Measurements from ENCODE around the gene CTCFL. TPM values are rescaled to one million over a fixed set of nuclear protein-coding genes. Genes with fewer than 3 reads are reported as not detected.
"Not testable (repeated sequence)": the region's sequence is repeated elsewhere in the genome, so short reads cannot be mapped to it uniquely, and the experiment has no call there.

Gene CTCFL
- total RNA-seq, 2 experiments from 2014 or later = not detected

DNA sequence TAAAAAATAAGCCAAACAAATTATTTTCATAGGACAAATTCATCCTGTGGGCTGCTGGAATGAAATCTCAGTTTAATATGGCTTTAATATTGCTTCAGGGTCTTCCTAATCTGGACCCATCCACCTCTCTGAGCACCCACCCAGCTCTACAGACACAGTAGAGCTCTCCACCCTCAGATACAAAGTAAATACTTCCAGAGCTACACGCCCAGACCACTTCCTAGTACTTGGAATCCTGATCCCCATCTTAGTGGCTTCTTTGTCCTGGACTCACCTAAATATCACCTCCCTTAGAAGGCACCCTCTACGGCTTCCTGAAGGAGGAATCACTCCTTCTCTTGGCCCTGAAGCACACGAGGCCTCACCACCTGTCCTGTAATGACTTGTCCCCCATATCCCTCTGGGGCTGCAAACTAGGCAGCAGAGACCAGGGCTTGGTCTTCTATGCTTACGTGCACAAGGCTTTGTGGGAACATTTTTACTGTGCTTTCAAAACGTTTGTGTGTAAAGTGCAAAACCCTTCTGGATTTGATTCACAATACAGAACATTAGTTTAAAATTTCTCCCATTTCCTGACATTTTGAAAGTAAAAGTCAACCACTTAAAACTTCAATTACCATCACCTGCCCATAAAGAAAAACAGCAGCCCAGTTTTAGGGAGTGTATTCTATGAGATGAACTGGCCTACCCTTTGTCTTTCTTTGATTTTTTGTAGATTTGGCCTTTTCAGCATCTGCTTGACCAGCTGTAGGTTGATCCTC lies 2.4 kb downstream of the CTCFL start:
- peaks cover 6% of the 10 kb centered on the region for H3K27me3 Mint-ChIP-seq
- no peak overlapping the region for H3K27ac Mint-ChIP-seq
- H3K36me3 Mint-ChIP-seq = no peaks in the 10 kb centered on the region
- H3K4me1 Mint-ChIP-seq = peaks cover 14% of the 10 kb centered on the region
- POLR2A ChIA-PET = no interaction called here
- peak overlapping the region; percentile 2 for H3K4me3 Mint-ChIP-seq
- ATAC-seq (ENCODE audit: low read depth) (no peak), DNase-seq (no peak)
- H3K9me3 Mint-ChIP-seq = no peaks in the 10 kb centered on the region

DNA sequence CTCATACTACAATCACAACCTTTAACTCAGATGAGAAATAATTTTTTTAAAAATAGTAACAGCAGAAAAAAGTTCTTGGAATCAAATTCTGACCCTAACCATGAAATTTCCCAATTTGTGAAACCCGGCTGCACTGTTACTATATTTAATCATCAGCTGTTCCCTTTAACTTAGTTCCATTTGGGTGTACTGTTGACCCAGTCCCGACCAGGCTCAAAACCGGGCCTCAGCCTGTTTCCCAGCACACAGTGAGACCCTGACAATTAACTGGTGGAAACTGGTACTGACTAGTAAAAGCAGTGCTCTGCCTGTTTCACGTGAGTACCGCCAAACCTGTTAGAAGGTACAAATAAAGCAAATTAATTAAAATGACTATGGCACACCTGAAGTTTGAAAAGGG lies 7.0 kb downstream of the CTCFL start:
- peaks cover 11% of the 10 kb centered on the region for H3K4me1 Mint-ChIP-seq
- no peaks in the 10 kb centered on the region for H3K9me3 Mint-ChIP-seq
- no peak overlapping the region for H3K27ac Mint-ChIP-seq
- POLR2A ChIA-PET = no interaction called here
- DNase-seq (no peak), ATAC-seq (ENCODE audit: low read depth) (no peak)
- H3K27me3 Mint-ChIP-seq = peaks cover 13% of the 10 kb centered on the region
- no peak overlapping the region for H3K4me3 Mint-ChIP-seq
- H3K36me3 Mint-ChIP-seq = no peaks in the 10 kb centered on the region

- peaks cover 27% of the 10 kb centered on the region for H3K27me3 Mint-ChIP-seq
- H3K4me1 Mint-ChIP-seq = no peaks in the 10 kb centered on the region
- H3K9me3 Mint-ChIP-seq = no peaks in the 10 kb centered on the region
- no peak overlapping the region for H3K4me3 Mint-ChIP-seq
- no peaks in the 10 kb centered on the region for H3K36me3 Mint-ChIP-seq
- no peak for ATAC-seq (ENCODE audit: low read depth)
- no peak for DNase-seq
- POLR2A ChIA-PET = no interaction called here
- H3K27ac Mint-ChIP-seq = no peak overlapping the region
Measured at GRCh38 chr20:57514273-57514751, 10.6 kb downstream of the CTCFL start.

GRCh38 chr20:57513199-57513598 lies 11.7 kb downstream of the CTCFL start:
- Mint-ChIP-seq H3K36me3 (no peaks in the 10 kb centered on the region), H3K4me1 (no peaks in the 10 kb centered on the region), H3K9me3 (no peaks in the 10 kb centered on the region), H3K27ac (no peak overlapping the region), H3K27me3 (peaks cover 25% of the 10 kb centered on the region), H3K4me3 (no peak overlapping the region)
- ATAC-seq (ENCODE audit: low read depth) (no peak), DNase-seq (no peak)
- POLR2A ChIA-PET = no interaction called here

DNA sequence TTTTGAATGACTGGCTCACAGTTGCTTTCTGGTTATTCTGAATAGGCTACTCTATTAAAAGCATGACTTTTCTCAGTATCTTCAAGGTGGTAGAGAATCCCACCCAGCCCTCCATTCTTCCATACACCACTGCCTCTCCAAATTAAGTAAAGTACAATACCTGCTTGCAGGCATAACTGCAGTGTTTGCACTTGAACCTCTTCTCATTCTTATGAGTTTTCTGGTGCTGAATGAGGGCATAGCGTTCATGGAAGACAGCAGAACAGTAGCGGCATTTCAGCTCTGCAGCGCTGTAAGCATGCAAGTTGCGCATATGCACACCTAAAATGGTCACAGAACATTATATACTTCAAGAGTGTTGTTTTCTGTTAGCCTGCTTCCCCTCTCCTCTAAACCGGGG lies 12.5 kb downstream of the CTCFL start:
- H3K27me3 Mint-ChIP-seq = peaks cover 28% of the 10 kb centered on the region
- no peaks in the 10 kb centered on the region for H3K9me3 Mint-ChIP-seq
- no peak for DNase-seq
- POLR2A ChIA-PET = no interaction called here
- no peak overlapping the region for H3K4me3 Mint-ChIP-seq
- H3K4me1 Mint-ChIP-seq = no peaks in the 10 kb centered on the region
- H3K36me3 Mint-ChIP-seq = no peaks in the 10 kb centered on the region
- H3K27ac Mint-ChIP-seq = no peak overlapping the region
- ATAC-seq (ENCODE audit: low read depth) = no peak

DNA sequence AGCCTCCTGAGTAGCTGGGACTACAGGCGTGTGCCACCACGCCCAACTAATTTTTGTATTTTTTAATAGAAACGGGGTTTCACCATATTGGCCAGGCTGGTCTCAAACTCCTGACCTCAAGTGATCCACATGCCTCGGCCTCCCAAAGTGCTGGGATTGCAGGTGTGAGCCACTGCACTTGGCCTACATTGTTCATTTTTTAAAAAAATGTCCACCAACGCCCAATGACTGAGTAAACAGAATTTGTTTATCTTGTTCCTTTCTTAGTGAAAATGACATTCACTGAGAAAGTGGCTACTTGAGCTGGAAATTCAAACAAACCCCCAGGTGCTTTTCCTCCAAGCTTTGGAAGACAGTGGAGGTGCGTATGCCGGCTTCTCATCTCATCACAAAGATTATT lies 13.2 kb downstream of the CTCFL start:
- DNase-seq; H3K4me3 Mint-ChIP-seq; H3K4me1 Mint-ChIP-seq; H3K36me3 Mint-ChIP-seq; ATAC-seq (ENCODE audit: low read depth); H3K27ac Mint-ChIP-seq; POLR2A ChIA-PET; H3K9me3 Mint-ChIP-seq: not testable (repeated sequence)
- peaks cover 31% of the 10 kb centered on the region for H3K27me3 Mint-ChIP-seq

DNA sequence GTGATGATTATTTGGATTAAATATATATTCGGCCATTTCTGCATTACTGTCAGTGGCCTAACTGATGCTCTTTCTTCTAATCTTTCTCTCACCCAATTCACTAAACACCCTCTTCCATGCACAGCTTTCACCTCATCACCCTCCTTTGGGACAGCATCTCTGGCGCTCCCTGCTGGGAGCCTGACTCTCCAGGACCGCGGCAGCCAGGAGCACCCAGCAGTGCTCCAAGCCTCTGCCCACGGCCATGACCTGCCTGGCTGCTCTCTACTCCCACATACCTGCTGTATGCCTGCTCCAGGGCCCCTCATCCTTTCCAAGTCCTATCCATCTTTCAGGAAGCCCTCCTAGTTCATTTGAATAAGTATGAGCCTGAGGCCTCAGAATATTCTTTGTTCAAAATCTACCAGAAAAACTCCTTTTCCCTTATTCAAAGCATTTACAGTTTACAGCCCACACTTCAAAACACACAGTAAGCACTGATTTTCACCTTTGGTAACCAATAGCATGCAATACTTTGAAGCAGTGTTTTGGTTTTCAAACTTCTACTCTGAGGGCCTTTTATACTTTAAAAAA lies 15.2 kb downstream of the CTCFL start:
- Mint-ChIP-seq H3K9me3 (no peaks in the 10 kb centered on the region), H3K27ac (no peak overlapping the region), H3K27me3 (peaks cover 41% of the 10 kb centered on the region), H3K36me3 (no peaks in the 10 kb centered on the region), H3K4me1 (no peaks in the 10 kb centered on the region), H3K4me3 (no peak overlapping the region)
- POLR2A ChIA-PET = interaction anchor here (0.5 kb wide), 1 partner anchor 126 kb away, joined by 6 read pairs; no protein-coding TSS in a partner anchor
- no peak for ATAC-seq (ENCODE audit: low read depth)
- no peak for DNase-seq

DNA sequence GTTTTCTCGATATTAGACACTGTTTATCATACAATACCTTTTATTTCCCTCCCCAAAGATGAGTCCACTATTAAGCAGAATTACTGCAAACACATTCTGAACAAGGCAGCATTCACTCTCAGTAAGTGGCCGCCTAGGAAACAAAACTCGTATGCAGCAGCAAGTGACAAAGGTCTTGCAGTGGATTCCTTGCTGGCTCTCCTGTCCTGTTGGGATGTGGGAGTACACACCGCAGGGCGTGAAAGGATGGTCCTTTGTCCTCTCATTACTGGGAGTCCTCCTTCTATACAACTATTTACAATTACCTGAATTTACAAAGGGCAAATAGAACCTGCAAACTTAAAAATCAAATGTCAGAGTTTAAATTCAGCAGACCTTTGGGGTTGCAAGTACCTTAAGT lies 16.1 kb downstream of the CTCFL start:
- no peak for ATAC-seq (ENCODE audit: low read depth)
- Mint-ChIP-seq H3K27ac (no peak overlapping the region), H3K9me3 (no peaks in the 10 kb centered on the region), H3K4me1 (no peaks in the 10 kb centered on the region), H3K36me3 (no peaks in the 10 kb centered on the region), H3K4me3 (no peak overlapping the region), H3K27me3 (peaks cover 42% of the 10 kb centered on the region)
- DNase-seq = no peak
- POLR2A ChIA-PET = no interaction called here

- H3K36me3 Mint-ChIP-seq = no peaks in the 10 kb centered on the region
- ATAC-seq (ENCODE audit: low read depth) (no peak), DNase-seq (no peak)
- no peak overlapping the region for H3K4me3 Mint-ChIP-seq
- no peak overlapping the region for H3K27ac Mint-ChIP-seq
- H3K4me1 Mint-ChIP-seq = peaks cover 1% of the 10 kb centered on the region
- H3K9me3 Mint-ChIP-seq = no peaks in the 10 kb centered on the region
- peaks cover 40% of the 10 kb centered on the region for H3K27me3 Mint-ChIP-seq
- POLR2A ChIA-PET = interaction anchor here (0.6 kb wide), 1 partner anchor 142 kb away, joined by 3 read pairs; no protein-coding TSS in a partner anchor
Measured at GRCh38 chr20:57508381-57508780, 16.6 kb downstream of the CTCFL start.

- Mint-ChIP-seq H3K9me3 (no peaks in the 10 kb centered on the region), H3K36me3 (no peaks in the 10 kb centered on the region), H3K27ac (no peak overlapping the region), H3K27me3 (peaks cover 46% of the 10 kb centered on the region), H3K4me3 (no peak overlapping the region), H3K4me1 (peaks cover 2% of the 10 kb centered on the region)
- POLR2A ChIA-PET = no interaction called here
- DNase-seq (no peak), ATAC-seq (ENCODE audit: low read depth) (no peak)
Measured at GRCh38 chr20:57507477-57507876, 17.5 kb downstream of the CTCFL start.

- H3K36me3 Mint-ChIP-seq = no peaks in the 10 kb centered on the region
- ATAC-seq (ENCODE audit: low read depth) = no peak
- no peaks in the 10 kb centered on the region for H3K9me3 Mint-ChIP-seq
- POLR2A ChIA-PET = no interaction called here
- peaks cover 2% of the 10 kb centered on the region for H3K4me1 Mint-ChIP-seq
- H3K27ac Mint-ChIP-seq = no peak overlapping the region
- H3K27me3 Mint-ChIP-seq = peaks cover 51% of the 10 kb centered on the region
- no peak for DNase-seq
- H3K4me3 Mint-ChIP-seq = no peak overlapping the region
Measured at GRCh38 chr20:57505979-57506378, 19.0 kb downstream of the CTCFL start.

GRCh38 chr20:57504411-57504810 lies 20.5 kb downstream of the CTCFL start:
- H3K27me3 Mint-ChIP-seq = peaks cover 52% of the 10 kb centered on the region
- peaks cover 2% of the 10 kb centered on the region for H3K4me1 Mint-ChIP-seq
- ATAC-seq (ENCODE audit: low read depth) (no peak), DNase-seq (no peak)
- H3K9me3 Mint-ChIP-seq = no peaks in the 10 kb centered on the region
- H3K4me3 Mint-ChIP-seq = no peak overlapping the region
- no peaks in the 10 kb centered on the region for H3K36me3 Mint-ChIP-seq
- no peak overlapping the region for H3K27ac Mint-ChIP-seq
- POLR2A ChIA-PET = no interaction called here

DNA sequence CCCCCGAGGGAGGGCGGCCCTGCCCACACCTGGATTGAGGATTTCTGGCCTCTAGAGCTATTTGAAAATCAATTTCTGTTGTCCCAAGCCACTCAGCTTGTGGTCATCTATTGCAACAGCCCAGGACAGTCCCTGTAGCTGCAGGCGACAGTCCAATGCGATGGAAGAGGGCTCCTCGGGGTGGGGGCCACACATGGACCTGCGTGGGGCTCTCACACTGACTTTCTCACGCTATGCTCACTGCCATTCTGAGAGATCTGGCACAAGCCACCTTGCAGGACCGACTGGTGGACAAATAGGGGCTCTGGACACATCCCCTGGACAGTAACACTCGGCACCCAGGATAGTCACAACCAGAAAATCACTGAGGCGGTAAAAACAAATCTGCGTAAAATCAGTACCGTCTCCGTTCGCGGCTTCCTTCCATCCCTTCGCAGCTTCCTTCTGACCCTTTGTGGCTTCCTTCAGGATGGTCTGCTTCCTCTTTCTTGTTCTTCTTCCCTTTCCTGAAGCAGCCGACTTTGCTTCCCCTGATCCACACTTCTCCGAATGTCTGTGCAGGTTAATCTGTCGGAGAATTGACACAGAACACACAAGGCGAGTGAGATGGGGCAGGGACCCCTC lies 21.8 kb downstream of the CTCFL start:
- no peaks in the 10 kb centered on the region for H3K36me3 Mint-ChIP-seq
- ATAC-seq (ENCODE audit: low read depth) (no peak), DNase-seq (no peak)
- H3K9me3 Mint-ChIP-seq = no peaks in the 10 kb centered on the region
- H3K4me1 Mint-ChIP-seq = peaks cover 9% of the 10 kb centered on the region
- H3K27me3 Mint-ChIP-seq = peaks cover 55% of the 10 kb centered on the region
- H3K4me3 Mint-ChIP-seq = no peak overlapping the region
- POLR2A ChIA-PET = interaction anchor here (0.5 kb wide), 1 partner anchor 119 kb away, joined by 3 read pairs; no protein-coding TSS in a partner anchor
- H3K27ac Mint-ChIP-seq = no peak overlapping the region

DNA sequence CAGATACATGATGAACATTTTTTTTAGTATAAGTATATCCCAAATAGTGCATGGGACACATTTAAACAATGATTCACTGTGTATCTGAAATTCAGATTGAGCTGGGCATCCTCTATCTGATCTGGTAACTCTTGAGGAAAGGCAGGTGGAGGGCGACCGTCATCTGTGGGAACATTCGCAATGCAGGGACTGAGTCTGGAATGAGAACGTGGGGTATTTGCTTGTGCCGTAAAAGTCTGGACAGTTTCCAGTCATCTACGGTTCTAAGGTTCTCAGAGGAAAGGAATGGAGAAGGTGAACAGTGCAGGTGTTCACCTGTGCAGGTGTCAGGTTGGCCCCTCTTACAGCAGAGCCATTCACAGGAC lies 22.6 kb downstream of the CTCFL start:
- Mint-ChIP-seq H3K27ac (no peak overlapping the region), H3K9me3 (no peaks in the 10 kb centered on the region), H3K4me1 (peaks cover 9% of the 10 kb centered on the region), H3K36me3 (no peaks in the 10 kb centered on the region), H3K27me3 (peaks cover 57% of the 10 kb centered on the region), H3K4me3 (no peak overlapping the region)
- DNase-seq = no peak
- no peak for ATAC-seq (ENCODE audit: low read depth)
- POLR2A ChIA-PET = no interaction called here
